K562 (cell line): ENCODE data around the gene VIPR2.

Experiments used
- BHLHE40 ChIP-seq: IDR thresholded peaks from 2 replicates; pipeline ENCODE4 v1.6.1; 2011; ENCODE audit warnings: low read length, improper control_type of control experiment
- FOSL1 ChIP-seq: fragments of 200-800 bp; sonication (Bioruptor generic); conservative IDR thresholded peaks from 2 replicates; pipeline ENCODE4 v1.6.1; 2016; ENCODE audit warnings: missing genetic modification characterization, missing compliant biosample characterization
- TF ChIP-seq, protein P1 (sequence below): fragments of 450-650 bp; IDR thresholded peaks from 2 replicates; pipeline ENCODE4 v1.6.1; 2017; ENCODE audit warnings: antibody characterized with exemption, mild to moderate bottlenecking

DNA sequence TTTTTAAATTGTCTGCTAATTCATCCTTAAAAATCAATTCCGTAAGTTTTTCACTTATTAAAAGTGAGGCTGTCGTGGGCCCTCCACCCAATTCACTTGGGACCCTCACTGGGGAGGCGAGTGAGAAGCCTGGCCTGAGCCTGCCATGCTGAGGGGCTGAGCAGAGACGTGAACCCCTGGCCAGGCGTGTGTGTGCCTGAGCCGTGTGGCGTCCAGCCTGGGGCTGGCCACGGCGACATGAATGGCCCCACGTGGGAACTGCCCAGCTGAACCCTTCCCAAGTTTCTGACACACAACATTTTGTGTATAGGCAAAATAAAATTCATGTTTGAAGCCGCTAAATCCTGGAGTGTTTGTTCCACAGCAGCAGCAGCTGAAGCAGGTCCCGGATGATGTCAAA is 13.0 kb upstream of the VIPR2 start:
- TF ChIP-seq BHLHE40 (no peak), FOSL1 (no peak)
- TF ChIP-seq, protein P1, sequence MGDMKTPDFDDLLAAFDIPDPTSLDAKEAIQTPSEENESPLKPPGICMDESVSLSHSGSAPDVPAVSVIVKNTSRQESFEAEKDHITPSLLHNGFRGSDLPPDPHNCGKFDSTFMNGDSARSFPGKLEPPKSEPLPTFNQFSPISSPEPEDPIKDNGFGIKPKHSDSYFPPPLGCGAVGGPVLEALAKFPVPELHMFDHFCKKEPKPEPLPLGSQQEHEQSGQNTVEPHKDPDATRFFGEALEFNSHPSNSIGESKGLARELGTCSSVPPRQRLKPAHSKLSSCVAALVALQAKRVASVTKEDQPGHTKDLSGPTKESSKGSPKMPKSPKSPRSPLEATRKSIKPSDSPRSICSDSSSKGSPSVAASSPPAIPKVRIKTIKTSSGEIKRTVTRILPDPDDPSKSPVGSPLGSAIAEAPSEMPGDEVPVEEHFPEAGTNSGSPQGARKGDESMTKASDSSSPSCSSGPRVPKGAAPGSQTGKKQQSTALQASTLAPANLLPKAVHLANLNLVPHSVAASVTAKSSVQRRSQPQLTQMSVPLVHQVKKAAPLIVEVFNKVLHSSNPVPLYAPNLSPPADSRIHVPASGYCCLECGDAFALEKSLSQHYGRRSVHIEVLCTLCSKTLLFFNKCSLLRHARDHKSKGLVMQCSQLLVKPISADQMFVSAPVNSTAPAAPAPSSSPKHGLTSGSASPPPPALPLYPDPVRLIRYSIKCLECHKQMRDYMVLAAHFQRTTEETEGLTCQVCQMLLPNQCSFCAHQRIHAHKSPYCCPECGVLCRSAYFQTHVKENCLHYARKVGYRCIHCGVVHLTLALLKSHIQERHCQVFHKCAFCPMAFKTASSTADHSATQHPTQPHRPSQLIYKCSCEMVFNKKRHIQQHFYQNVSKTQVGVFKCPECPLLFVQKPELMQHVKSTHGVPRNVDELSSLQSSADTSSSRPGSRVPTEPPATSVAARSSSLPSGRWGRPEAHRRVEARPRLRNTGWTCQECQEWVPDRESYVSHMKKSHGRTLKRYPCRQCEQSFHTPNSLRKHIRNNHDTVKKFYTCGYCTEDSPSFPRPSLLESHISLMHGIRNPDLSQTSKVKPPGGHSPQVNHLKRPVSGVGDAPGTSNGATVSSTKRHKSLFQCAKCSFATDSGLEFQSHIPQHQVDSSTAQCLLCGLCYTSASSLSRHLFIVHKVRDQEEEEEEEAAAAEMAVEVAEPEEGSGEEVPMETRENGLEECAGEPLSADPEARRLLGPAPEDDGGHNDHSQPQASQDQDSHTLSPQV, result no peak
